ENCODE measurements around the gene MRPL20.

GRCh38 chr1:1419813-1420653, 12.9 kb upstream of the MRPL20 start:
- TF ChIP-seq EZH2 (IDR thresholded peaks at IDR 0.05; ENCODE audit: low read depth) (no peak), CTCF (conservative IDR thresholded peaks at IDR 0.05) (no peak)

Measured in PC-9 (cell line).